Astrocyte (in vitro differentiated cells and primary cell): ENCODE measurements around the gene S1PR1.
"Not testable (repeated sequence)": the region's sequence is repeated elsewhere in the genome, so short reads cannot be mapped to it uniquely, and the experiment has no call there.

ENCODE experiments used
- CTCF ChIP-seq: IDR thresholded peaks from 2 replicates; pipeline ENCODE4 v1.5.1; 2011; ENCODE audit warnings: low read depth, mild to moderate bottlenecking, inconsistent platforms, low read length, moderate library complexity; ENCODE audit not compliant: insufficient read depth
- EZH2 ChIP-seq: IDR thresholded peaks from 2 replicates; pipeline ENCODE4 v1.6.1; 2012; ENCODE audit warnings: mild to moderate bottlenecking, low read length, inconsistent platforms; ENCODE audit not compliant: insufficient read depth

- not testable (repeated sequence) for TF ChIP-seq CTCF, EZH2
Measured at GRCh38 chr1:101188968-101189367, 47.9 kb upstream of the S1PR1 start.
